Coronary artery (tissue), 2 donors: ENCODE results near the gene ADGRA1.
"Not testable (repeated sequence)": the region's sequence is repeated elsewhere in the genome, so short reads cannot be mapped to it uniquely, and the experiment has no call there.

Source experiments
- DNase-seq: peaks from one replicate; pipeline ENCODE4 v3.0.0-alpha.2; 2017; ENCODE audit warnings: low spot score
- H3K27ac ChIP-seq, 2 donors: fragments of 200-600 bp; sonication (generic); one replicate each; pipeline ENCODE4 v1.5.1; 2016 to 2019
- H3K4me3 ChIP-seq: fragments of 200-600 bp; sonication (generic); 2 replicates; pipeline ENCODE4 v1.5.1; 2016; ENCODE audit warnings: mild to moderate bottlenecking, moderate library complexity
- TF ChIP-seq, protein P1 (sequence below): fragments of 200-600 bp; sonication (generic); IDR thresholded peaks from one replicate; pipeline ENCODE4 v1.5.1; 2019; ENCODE audit warnings: antibody characterized with exemption

The ADGRA1 gene

DNA sequence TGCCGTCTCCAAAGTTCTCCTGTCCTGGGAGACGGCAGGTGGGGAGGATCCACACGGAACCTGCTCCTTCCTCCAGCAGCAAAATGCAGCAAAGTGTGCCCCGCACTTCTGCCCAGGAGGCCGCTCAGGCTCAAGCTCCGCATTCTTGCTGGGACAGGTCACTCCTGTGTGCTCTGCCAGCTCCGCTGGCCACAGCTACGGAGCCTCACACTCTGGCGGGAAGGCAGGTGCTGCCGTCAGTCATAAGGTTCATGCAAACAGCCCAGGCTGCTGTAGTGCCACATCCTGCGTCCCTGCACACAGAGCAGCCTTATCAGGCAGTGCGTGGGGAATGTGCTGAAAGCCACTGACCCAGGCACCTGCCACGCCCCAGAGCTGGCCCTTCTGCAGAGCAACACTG, 22.4 kb downstream of the ADGRA1 start:
- TF ChIP-seq, protein P1, sequence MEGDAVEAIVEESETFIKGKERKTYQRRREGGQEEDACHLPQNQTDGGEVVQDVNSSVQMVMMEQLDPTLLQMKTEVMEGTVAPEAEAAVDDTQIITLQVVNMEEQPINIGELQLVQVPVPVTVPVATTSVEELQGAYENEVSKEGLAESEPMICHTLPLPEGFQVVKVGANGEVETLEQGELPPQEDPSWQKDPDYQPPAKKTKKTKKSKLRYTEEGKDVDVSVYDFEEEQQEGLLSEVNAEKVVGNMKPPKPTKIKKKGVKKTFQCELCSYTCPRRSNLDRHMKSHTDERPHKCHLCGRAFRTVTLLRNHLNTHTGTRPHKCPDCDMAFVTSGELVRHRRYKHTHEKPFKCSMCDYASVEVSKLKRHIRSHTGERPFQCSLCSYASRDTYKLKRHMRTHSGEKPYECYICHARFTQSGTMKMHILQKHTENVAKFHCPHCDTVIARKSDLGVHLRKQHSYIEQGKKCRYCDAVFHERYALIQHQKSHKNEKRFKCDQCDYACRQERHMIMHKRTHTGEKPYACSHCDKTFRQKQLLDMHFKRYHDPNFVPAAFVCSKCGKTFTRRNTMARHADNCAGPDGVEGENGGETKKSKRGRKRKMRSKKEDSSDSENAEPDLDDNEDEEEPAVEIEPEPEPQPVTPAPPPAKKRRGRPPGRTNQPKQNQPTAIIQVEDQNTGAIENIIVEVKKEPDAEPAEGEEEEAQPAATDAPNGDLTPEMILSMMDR = no peak
- no peak overlapping the region for H3K27ac ChIP-seq
- no peak for DNase-seq
- H3K4me3 ChIP-seq = no peak overlapping the region

DNA sequence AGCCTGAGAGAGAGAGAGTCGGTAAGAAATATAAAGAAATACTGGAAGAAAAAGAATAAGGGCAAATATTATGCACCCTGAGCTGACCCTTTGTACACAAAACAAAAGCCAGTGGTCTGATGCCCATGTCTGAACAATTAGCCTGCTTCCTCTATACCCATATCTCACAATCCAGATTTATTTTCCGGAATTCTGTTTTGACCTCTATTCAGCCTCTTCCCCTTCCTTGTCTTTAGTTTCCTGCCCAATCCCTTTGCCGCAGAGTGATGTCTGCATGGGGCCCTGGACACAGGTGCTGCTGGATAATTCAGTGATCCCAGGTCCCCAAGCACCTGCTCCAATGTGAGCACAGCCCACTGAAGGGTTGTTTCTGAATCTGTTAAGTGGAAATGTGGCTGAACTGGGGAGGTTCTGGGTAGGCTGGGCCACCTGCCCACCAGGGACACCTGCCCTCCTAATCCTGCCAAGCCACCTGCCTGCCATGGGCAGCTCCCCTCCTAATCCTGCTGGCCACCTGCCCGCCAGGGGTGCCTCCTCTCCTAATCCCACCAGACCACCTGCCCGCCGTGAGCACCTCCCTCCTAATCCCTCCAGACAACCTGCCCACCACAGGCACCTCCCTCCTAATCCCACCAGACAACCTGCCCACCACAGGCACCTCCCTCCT, 23.0 kb downstream of the ADGRA1 start:
- no peak for DNase-seq
- H3K4me3 ChIP-seq = no peak overlapping the region
- TF ChIP-seq, protein P1 = no peak
- no peak overlapping the region for H3K27ac ChIP-seq

DNA sequence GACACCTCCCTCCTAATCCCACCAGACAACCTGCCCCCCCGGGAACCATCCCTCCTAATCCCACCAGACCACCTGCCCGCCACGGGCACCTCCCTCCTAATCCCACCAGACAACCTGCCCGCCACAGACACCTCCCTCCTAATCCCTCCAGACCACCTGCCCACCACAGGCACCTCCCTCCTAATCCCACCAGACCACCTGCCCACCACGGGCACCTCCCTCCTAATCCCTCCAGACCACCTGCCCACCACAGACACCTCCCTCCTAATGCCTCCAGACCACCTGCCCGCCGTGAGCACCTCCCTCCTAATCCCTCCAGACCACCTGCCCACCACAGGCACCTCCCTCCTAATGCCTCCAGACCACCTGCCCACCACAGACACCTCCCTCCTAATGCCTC, 23.9 kb downstream of the ADGRA1 start:
- DNase-seq, H3K4me3 ChIP-seq, H3K27ac ChIP-seq: not testable (repeated sequence)

DNA sequence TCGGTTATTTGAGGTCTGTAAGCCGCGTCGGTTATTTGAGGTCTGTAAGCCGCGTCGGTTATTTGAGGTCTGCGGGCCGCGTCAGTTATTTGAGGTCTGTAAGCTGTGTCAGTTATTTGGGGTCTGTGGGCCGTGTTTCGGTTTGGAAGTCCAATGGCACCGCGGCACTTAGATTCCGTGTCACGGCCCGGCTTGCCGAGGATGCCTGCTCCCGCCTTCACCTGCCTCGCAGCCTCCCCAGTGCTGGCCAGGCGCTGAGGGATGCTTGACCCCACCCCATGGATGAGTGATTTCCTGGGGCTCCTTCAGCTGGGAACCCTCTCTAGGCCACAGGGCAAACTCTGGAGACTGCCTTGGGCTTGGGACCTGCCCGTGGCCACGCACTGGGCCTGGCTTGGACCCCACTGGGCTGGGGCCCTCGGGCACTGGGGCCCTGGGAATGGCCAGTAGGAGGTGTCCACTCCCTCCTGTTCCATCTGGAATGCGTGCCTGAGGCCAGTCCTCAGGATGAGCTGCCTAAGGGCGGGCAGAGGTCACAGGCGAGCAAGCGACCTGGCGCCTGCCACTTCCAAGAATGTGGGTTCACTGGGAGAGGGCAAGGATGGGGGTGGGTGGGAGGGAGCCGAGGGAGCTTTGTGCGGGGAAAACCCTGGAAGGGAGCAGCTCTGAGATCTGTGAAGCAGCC, 25.6 kb downstream of the ADGRA1 start:
- DNase-seq = no peak
- Histone ChIP-seq H3K27ac (no peak overlapping the region), H3K4me3 (no peak overlapping the region)
- TF ChIP-seq, protein P1 = no peak

DNA sequence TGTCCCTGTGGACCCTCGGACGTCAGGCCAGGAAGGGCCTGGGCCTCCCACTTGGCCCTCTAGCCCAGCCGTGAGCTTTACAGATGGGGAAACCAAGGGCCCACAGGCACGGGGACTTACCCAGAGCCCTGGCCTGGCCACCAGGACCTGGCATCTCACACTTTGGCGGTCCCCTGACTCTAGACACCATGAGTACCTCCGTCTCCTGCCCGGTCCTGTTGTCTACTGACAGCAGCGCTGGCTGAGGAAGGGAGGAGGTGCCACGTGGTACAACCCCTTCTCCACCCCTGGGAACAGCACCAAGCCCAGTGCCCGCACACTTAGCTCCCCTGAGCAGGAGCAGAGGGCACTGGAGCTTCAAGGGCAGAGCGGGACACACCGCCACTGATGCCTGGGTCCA, 26.1 kb downstream of the ADGRA1 start:
- H3K27ac ChIP-seq = no peak overlapping the region

DNA sequence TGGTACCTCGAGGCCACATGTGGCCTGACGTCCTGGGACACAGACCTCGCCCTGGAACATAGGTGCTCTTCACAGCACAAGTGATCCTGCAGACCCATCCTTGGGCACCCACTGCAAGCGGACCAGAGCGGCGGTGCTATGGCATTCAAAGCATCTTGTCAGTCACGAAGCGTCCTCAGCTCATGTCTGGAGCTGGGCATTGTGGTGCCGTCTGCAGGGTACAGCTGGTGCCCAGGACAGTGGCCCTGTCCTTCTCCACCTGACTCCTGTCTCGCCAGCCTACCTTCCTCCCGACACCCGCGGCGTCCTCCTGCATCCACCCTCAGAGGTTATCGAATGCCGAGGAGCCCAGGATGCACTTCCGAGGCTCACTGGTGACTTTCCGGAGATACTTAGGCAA, 26.5 kb downstream of the ADGRA1 start:
- no peak overlapping the region for H3K4me3 ChIP-seq
- H3K27ac ChIP-seq = no peak overlapping the region
- TF ChIP-seq, protein P1 = no peak
- no peak for DNase-seq

More for the DNA sequence above, 26.1 kb downstream of the ADGRA1 start:
- no peak for DNase-seq
- no peak overlapping the region for H3K4me3 ChIP-seq
- TF ChIP-seq, protein P1 = no peak

DNA sequence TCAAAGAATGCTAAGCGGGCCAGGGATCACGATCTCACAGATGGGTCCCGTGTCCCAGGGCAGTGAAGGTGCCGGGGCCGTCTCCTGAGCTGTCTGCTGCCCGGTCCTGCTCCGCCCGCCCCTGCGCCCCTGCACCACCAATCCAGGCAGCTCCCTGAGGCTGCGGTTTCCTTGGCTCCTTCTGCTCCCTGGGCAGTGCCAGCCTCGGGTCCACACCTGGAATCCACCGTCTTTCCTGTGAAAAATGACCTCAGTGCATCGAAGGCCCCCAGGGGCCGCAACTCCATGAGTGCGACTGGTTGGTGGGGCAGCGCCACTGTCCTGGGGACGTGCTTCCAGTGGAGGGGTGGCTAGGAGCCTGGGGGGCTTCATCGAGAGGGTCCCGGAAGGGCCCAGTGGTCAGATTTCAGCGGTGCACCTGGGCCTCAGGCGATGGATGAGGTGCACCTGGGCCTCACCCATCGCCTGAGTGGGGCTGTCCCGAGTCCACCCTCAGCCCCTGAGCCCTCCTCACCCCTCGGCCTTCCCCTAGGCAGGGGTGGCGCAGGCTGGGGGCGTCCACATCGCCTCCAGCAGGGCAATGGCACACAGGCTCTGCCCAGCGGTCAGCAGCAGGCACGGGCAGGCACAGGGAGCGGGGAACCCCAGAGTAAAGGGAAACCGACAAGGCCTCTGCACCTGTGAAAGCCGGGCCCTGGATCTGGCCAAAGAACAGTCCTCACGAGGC, 27.2 kb downstream of the ADGRA1 start:
- no peak overlapping the region for H3K4me3 ChIP-seq

More for the DNA sequence above, 27.2 kb downstream of the ADGRA1 start:
- TF ChIP-seq, protein P1 = no peak
- H3K27ac ChIP-seq = no peak overlapping the region
- no peak for DNase-seq
